GM21717 (cell line): ENCODE data around the gene PIAS1.
"Not testable (repeated sequence)": the region's sequence is repeated elsewhere in the genome, so short reads cannot be mapped to it uniquely, and the experiment has no call there.

Experiments
- ATAC-seq: cut with Tn5 transposase; IDR thresholded peaks from one replicate; pipeline ENCODE4 v1.9.1; 2021; ENCODE audit warnings: mild to moderate bottlenecking, moderate library complexity; ENCODE audit not compliant: unreplicated experiment

The PIAS1 gene

DNA sequence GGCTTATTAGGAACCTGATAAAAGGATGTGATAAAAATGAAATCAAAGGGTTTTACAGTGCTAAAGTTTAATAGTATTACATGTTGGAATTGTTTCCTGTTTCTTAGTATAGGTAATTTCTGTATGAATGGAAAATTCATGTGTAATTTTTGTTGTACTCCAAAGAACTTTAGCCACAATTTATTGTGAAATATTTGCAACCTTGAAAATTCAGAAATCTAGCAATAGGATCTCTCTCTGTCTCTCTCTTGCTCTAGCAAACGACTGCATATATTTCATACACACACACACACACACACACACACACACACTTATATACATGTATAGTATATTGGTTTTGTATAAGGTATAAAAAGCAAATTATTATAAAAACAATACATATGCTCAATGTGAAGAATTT lies 59.6 kb downstream of the PIAS1 start:
- no peak for ATAC-seq

DNA sequence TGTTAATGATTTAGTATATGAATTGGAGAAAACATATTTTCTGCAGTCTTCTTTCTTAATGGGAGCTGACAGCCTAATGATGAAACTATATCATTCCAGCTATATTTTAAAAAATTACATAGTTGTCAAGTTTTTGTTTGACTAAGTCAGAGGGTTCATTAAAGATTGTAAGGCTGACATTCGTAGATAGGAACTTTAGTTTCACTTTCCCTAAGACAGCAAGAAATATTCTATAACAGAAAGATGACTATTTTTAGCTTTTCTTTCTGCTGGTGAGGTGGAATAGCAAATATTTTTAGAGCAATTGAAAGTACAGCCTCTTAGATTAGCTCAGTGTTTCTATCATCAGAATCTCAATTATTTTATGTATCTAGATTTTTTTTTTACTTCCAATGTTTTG lies 60.2 kb downstream of the PIAS1 start:
- ATAC-seq: no peak

DNA sequence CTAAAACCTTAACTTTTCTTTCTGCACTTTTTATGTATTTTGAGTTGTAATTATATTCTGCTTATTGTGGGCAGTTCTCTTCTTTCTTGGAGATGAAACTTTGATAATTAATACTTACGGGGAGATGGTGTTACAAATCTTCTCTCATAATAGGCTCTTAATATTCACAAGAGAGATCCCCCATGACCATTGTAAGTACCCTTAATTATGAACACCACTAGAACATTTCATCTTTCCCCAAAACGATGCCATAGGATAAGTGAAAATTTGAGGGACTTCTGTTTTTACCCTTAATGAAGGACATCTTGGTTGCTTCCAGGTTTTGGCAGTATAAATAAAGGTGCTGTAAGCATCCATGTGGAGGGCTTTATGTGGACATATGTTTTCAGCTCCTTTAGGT lies 60.7 kb downstream of the PIAS1 start:
- ATAC-seq: no peak

DNA sequence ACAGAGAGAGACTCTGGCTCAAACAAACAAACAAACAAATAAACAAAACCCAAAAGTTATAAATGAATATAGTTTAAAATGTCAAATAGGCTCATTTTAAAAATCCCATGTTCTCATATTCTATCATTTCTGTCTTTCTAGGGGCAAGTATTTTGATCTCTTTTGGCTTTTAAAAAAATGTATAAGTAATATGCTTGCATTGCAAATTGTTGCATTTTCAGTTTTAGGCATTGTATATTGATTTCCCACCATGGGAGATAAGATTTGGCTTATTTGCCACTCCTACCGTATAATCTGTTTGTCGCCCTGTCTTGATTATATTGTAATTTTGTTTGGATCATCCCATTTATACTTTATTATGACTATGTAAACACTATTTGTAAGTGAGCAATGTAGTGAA lies 70.6 kb downstream of the PIAS1 start:
- no peak for ATAC-seq

DNA sequence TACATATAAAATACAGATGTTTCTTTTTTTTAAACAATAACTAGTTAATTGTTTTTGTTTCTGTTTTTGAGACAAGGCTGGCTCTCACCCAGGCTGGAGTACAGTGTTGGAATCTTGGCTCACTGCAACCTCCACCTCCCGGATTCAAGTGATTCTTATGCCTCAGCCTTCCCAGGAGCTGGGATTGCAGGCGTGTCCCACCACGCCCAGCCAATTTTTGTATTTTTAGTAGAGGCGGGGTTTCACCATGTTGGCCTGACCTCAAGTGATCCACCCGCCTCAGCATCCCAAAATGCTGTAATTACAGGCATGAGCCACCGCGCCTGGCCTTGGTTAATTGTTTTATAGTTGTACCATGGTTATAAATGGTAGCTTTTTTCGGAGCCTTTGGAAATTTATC lies 72.3 kb downstream of the PIAS1 start:
- no peak for ATAC-seq

DNA sequence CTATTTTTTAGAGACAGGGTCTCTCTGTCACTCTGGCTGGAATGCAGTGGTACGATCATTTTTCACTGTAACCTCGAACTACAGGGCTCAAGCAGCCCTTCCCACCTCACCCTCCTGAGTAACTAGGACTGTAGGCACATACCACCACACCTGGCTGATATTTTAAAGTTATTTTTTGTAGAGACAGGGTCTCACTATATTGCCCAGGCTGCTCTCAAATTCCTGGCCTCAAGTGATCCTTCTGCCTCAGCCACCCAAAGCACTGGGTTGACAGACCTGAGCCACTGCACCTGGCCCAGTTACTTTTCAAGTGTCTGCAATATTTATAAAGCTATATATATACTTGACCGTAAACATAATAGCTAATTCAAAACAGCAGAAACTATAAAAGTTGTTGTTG lies 75.0 kb downstream of the PIAS1 start:
- no peak for ATAC-seq

DNA sequence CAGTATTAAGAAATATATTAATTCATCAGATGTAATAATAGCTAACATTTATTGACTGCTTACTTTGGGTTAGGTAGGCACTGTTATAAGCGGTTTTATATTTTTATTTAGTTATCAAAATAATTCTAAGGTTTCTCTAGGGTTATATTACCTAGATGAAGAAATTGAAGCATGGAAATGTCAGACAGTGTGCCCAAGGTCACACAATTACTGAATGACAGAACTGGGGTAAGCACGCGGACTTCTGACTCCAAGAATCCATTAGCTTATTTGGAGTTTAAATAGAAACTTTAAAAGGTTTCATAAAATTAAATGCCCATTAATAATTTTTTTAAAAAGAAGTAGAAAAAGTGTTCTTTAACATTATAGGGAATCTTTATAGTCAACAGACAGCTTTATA lies 76.7 kb downstream of the PIAS1 start:
- no peak for ATAC-seq

DNA sequence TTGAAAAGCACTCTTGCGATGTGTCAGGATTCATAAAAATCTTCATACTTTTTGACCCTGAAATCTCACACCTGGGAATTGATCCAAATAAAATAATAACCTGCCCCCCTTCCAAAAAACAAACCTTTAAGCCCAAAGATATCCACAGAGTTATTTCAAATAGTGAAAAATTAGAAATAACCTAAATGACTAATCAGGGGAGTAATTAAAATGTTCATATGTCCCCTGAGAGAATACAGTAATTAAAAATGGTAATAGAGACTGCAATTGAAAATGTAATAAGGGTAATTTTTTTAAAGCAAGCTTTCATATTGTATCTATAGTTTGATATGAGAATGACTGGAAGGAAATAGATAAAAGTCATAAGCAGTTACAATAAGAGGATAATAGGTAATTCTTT lies 83.0 kb downstream of the PIAS1 start:
- ATAC-seq: no peak

DNA sequence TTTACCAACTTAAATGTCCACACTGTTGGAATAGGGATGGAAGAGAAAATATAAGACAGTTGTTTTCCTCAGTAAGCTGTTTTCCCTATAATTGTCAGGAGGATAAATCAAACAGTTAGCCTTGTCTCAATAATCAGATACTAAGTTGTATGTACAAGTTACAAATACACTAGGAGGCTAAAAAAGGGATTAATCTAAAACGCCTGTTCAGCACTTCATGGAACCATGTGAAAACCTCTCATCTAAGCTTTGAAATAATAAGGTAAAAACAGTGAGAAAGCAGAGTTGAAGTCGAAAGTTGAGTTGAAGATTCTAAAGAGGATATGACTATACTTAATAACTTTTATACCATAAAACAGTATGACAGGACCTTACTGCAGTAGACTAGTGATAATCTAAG lies 89.0 kb downstream of the PIAS1 start:
- no peak for ATAC-seq

DNA sequence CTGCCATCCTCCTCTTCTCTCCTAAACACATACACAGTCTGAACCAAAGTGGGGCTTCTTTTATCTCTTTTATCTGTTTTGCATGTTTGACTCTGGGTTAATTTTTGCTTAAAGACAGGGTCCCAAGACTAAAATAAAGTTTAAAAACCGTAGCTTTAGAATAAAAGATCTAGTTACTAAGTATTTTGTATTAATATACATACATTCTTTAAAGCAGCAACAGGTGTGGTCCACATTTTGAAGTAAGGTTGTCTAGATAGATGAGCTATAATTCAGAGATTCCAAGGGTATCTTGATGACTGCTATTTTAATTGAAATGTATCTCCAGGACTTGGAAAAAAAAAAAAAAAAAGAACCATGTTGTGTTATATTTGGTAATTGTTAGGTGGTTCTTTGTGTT lies 89.7 kb downstream of the PIAS1 start:
- no peak for ATAC-seq

DNA sequence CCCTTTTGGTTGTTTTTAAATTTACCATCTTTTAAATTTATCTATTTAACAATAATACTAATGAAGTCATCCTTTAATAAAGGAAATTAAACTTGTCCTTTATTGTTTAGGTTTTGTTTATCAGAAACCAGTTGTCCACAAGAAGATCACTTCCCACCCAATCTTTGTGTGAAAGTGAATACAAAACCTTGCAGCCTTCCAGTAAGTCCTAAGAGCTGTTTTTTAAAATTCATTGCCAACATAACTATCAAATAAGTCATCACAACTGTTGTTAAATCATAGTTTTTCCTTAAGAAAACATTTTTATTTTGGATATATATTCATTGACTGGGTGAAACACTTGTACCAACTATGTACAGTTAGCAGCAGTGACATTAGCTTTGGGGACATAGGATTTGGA lies 91.6 kb downstream of the PIAS1 start:
- no peak for ATAC-seq

DNA sequence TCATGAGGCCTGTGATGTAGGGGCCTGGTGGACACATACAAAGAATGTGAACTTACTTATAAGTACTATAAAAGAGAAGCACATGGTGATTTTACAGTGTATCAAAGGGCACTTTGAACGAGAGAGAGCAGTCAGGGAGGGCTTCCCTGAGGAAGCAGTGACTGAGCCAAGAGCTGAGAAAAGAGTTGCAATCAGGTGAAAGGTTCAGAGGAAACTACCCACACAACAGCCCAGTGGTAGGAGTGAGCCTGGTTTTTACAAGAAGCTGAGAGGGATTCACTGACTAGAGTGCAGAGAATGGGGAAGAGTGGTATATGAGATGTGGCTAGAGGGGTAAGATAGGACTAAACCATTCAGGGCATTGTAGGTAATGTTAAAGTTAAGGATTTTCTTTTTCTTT lies 93.9 kb downstream of the PIAS1 start:
- no peak for ATAC-seq

DNA sequence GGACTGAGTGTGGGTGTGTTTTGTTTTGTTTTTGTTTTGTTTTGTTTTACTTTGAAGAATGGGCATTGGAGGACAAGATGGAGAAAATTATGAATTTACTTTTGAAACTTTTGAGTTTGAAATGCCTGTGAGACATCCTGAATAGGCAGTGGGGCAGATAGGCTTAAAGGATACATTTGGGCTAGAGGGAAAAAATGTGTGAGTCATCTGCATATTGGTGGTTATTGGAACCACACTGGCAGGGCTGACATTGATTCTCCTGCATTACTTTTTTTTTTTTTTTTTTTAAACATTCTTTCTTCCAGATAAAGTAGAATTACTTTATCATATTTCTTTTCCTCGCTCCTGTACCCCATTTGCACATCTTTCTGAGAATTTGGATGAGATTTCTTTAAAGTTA lies 94.9 kb downstream of the PIAS1 start:
- no peak for ATAC-seq

DNA sequence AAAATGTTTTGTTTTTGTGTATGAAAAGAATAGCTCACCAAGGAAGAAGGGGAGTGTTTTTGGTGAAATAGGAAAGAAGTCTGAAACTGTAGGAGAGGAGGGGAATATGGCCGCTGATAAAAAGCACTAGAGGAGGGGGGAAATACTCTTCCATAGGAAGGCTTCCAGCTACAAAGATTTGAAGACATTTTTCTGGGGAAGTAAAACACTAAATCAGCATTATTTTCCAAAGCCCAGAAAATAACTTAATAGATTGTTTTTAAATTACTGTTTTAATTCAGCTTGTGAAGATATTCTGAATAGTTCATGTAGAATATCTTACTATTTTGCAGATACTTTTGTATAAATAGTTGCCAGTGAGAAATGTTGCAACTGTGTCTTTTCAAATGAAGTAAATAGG lies 96.1 kb downstream of the PIAS1 start:
- no peak for ATAC-seq

DNA sequence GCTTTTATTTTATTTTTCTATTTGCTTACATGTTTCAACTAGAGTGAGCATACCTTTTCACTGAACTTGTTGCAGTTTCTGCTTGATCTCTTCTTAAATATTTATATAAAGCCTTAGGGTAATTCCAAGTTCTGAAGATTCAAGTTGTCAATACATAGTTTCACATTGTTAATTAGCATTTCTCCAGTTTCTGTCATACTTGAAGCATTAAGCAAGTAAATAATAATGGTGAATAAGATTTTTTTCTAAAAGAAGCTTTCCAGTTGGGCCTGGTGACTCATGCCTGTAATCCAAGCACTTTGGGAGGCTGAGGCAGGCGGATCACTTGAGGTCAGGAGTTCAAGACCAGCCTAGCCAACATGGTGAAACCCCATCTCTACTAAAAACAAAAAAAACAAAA lies 97.2 kb downstream of the PIAS1 start:
- no peak for ATAC-seq

DNA sequence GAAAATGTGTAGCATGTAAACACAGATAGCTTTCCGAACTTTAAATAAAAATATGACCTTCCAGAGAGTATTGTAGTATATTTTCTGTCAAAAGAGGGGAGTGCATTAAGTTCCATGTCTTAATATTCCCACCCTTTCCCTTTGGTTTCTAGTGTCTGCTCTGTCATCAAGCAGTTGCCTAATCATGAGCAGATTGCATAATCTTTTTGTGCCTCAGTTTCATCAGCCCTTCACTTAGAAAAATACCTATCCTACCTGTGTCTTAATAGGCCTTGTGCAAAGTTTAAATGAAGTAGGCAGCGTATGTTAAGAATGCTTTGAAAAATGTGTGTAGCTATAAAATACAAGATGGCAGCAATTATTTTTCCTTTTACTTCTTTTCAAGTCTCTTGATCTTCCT lies 98.2 kb downstream of the PIAS1 start:
- no peak for ATAC-seq

DNA sequence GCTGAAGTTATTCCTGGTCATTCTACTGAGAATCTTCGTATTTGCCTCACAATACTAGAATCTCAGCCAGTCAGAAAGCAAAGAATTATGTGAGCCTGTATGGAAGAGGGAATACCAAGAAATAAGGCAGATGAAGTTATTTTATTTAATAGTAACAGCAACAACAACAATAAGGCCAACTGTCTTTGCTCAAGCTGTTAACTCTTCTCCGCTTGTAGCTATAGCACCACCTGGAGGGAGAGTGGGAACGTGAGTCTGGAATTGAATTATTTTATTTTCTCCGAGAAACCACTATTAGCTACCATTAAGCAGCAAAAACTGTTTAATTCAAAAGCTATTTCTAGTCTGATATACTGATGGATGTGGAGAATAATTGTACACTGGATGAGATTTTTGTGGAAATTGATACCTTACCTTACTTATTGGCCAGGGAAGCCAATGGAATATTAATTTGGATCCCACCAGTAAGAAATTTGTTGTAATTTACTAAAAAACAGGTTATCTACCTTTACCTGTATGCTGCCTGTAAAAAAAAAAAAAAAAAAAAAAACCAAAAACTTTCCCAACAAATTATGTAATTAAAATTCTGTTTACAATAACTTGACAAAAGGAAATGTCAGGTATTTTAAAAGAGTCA lies 100.9 kb downstream of the PIAS1 start:
- ATAC-seq: no peak

DNA sequence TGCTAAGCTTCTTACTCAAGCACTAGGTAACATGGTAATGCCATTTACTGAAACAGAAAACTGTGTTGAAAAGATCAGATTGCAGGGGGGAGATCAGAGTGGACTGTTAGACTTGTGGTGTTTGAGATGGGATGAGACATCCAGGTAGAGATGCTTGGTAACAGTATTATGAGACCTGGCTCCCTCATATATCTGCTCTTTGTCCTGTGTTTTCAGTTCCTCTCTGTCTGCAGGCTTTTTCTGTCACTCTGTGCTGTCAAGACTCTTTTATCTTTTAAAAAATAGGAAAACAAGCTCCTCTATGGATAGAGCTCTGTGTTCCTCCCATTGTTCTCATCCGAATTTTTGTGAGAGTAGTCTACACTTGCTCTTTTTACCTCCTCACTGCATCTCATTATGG lies 103.0 kb downstream of the PIAS1 start:
- ATAC-seq: no peak

DNA sequence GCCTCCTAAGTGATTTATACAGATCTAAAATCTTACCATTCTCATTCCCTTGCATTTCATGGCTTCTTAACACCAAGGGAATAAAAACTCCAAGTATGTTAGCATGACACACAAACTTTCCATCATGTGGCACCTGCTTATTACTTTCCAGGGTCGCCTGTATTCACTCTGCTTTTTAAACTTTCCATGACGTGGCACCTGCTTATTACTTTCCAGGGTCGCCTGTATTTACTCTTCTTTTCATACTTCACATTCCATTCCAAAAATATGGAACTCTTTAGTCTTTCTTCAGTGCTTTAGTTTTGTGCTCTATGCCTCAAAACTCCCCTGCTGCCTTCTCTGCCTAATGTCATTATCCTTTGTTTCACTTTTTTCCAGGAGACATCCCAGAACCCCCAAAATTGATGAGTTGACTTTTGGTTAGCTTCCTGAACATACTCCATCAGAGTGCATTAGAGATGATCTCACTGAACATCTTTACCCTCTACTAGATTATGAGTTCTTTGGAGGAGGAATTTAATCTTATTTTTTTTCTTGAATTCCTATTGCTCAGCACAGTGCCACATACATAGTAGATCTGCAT lies 104.0 kb downstream of the PIAS1 start:
- ATAC-seq: no peak

DNA sequence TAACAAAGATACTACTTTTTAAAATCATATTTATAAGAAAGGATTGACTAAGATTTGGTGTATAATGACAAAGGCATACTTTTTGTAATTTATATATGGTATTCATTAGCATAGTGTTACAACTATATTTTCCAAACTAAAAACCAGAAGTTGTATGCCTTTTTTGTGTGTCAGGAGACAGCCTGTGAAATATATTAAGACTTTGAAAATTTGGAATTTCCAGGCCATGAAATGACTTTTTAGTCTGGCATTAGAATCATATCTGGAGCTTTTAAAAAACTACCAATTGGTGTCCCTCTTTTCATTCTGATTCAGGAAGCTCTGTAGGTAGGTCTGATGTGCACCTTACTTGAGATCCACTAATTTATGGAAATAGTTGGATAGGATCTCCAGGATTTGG lies 109.1 kb downstream of the PIAS1 start:
- no peak for ATAC-seq

DNA sequence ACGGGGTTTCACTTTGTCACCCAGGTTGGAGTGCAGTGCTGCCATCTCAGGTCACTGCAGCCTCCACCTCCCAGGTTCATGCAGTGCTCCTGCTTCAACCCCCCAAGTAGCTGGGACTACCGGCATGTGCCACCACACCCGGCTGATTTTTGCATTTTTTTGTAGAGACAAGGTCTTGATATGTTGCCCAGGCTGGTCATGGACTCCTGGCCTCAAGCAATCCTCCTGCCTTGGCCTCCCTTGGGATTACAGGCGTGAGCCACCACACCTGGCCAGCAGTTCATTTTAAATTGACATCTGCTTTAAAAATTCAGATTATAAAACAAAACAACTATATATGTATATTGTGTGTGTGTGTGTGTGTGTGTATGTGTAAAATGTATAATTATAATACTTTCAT lies 112.7 kb downstream of the PIAS1 start:
- ATAC-seq: no peak

DNA sequence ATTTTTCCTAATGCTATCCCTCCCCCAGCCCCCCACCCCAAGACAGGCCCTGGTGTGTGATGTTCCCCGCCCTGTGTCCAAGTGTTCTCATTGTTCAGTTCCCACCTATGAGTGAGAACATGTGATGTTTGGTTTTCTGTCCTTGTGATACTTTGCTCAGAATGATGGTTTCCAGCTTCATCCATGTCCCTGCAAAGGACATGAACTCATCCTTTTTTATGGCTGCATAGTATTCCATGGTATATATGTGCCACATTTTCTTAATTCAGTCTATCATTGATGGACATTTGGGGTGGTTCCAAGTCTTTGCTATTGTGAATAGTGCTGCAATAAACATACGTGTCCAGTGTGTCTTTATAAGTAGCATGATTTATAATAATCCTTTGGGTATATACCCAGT lies 117.9 kb downstream of the PIAS1 start:
- ATAC-seq: not testable (repeated sequence)

DNA sequence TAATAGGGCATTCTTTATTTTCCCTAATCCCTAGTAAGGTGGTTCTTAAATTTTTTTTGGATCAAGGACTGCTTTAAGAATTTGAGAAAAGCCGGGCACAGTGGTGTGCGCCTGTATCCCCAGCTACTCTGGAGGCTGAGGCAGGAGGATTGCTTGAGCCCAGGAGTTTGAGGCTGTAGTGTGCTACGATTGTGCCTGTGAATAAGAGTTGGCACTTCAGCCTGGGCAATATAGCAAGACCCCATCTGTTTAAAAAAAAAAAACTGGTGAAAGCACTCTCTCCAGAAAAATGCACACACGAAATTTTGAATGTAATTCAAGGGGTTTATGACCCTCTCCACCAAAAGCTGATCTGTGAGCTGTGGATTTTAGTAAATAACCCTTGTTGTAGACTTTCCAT lies 119.0 kb downstream of the PIAS1 start:
- no peak for ATAC-seq
